Raji (cell line): ENCODE results near the gene HOXC6.

ENCODE experiments used
- POLR2A ChIP-seq: IDR thresholded peaks from 2 replicates; pipeline ENCODE4 v1.6.1; 2011; ENCODE audit warnings: low read depth, low read length, control low read depth; ENCODE audit not compliant: insufficient read depth

HOXC6 gene

DNA sequence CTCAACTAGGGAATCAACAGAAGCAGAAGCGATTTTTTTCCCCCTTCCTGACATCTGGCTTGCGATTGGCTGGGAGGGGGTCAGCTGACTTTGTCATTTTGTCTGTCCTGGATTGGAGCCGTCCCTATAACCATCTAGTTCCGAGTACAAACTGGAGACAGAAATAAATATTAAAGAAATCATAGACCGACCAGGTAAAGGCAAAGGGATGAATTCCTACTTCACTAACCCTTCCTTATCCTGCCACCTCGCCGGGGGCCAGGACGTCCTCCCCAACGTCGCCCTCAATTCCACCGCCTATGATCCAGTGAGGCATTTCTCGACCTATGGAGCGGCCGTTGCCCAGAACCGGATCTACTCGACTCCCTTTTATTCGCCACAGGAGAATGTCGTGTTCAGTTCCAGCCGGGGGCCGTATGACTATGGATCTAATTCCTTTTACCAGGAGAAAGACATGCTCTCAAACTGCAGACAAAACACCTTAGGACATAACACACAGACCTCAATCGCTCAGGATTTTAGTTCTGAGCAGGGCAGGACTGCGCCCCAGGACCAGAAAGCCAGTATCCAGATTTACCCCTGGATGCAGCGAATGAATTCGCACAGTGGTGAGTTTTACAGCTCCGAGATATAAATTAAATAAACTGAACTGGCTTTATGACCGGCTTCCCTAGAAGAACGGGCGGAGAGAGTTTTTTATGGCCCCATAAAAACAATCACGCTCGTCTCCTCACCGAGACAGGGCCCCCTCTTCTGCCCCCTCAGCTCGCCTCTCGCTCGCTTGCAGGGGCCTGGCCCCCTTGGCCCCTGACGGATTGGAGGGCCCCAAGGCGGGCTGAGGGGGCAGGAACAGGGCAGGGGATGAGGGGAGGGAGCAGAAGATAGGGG lies at the start of gene HOXC6:
HOXC6 (plus strand) TSS at position 127 of the 888 bp plus-strand sequence; CDS start at position 209, 82 bp downstream.
- TF ChIP-seq POLR2A: no peak

- no peak for TF ChIP-seq POLR2A
Measured at GRCh38 chr12:53978477-53979356, 49.5 kb upstream of the HOXC6 start.

DNA sequence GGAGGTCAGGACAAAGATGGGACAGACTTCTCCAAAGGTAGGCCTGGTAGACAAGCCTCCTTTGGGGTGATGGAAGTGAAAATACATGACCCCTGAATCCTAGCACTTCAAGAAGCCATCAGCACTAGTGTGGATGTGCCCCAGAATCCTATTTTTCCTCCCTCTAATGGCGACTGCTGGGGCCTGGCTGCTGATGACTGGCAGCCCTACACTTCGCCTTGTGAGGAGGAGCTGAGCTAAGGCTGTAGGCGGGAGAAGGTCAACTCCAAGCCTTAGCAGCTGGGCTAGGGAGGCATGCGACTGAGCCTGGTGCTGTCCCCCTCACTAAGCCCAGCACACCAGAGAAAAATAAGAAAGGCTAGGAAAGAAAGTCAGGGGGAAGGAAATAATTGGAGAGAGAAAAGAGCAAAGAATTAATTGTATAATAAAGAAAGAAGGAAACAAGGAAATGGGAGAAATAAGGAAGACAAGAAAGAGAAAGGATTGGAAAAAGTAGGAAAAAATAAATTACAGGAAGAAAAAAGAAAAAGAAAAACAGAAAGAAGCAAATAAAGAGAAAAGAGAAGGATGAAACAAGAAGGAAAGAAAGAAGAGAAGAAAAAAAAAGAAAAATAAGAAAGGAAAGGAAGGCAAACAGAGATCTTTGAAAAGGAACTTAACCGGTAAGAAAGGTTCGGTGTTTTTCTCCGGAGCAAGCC lies 48.0 kb upstream of the HOXC6 start:
- TF ChIP-seq POLR2A: no peak

- TF ChIP-seq POLR2A: no peak
Measured at GRCh38 chr12:53980802-53981496, 47.3 kb upstream of the HOXC6 start.

DNA sequence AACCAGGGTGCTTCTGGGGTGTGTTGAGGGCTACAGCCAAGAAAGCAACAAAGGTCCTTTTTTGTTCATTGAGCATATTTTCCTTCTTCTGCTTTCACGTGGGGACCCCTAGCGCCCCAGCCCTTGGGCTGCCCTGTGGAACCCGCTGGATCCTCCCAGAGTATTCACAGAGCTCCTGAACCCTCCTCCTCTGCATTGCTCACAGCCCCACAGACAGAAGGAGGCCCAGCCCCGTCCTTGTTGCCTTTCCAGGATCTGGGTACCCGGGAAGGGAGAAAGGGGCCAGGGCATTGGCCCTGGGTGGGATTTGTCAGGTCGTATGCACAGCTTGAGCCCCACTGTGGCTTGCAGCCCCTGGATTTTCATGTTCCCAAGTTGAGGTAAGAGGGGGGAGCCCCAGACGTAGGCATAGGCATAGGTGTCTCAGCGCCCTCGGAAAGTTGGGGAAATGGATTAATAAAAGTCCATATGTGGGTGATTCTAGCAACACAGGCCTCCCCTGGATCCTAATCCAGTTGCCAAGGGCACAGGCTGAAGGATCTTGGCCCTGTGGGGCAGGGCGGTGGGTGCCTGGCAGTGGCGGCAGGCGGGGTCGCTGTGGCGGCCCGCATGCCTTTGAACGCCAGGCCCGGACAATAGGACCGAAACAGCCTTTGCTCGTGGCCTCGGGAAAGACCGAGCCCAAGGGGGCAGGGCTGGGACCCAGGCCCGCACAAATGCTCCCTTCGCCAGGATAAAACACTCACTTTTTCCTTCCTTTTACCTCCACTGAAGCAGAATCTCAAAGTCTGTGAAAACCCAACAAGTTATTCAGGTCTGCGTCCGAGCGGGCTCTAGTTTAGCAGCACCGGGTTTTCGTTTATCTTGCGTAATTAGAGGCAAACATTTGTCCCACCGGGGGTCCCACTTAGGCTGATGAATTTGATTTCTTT lies 46.3 kb upstream of the HOXC6 start:
- TF ChIP-seq POLR2A: no peak

GRCh38 chr12:53982648-53983567 lies 45.3 kb upstream of the HOXC6 start:
- no peak for TF ChIP-seq POLR2A

DNA sequence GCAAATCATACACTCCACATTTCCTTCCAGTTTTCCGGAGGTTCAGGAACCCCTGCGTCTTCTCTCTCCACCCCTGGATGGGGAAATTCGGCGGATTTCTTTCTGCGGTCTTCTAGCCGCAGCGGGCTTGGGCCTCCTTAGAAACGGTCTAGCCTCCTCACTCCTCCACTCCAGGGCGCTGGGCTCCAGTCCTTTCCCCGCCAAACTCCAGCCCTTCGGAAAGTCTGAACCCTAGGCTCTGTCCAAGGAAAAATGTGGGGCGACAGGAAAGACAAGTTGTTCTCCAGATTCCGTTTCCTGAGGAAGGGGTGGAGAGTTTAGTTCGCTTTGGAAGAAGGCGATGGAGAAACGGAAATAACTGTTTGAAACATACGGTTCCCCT lies 44.7 kb upstream of the HOXC6 start:
- no peak for TF ChIP-seq POLR2A

DNA sequence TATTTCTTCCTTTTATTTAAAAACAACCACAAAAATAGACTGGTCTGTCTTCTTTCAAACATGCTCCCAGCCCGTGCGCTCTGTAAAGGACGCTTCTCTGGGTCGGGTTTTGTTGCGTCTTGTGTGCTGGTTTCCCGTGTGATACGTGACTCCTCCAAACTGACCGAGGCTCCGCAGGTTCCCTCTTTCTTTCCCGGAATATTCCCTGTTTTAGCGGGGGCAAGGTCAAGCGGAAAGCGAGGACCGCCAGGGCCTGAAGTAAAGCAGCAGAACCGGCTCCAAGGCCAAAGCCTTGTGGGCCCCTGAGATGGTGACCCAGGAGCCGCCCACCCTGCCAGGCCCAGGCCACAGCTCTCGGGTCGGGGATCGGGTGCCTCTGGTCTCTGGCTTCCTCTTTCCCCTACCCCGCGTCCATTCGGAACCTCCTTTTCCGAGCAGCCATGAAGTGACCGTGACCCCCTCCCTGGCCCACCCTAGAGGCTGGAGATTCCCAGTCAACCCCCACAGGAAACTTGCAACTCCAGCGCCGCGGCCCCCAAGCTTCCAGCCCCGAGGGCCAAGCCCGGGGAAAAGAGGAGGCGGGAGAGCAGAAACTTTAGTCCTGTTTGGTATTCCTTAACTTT lies 44.2 kb upstream of the HOXC6 start:
- no peak for TF ChIP-seq POLR2A

GRCh38 chr12:53984901-53985691 lies 43.1 kb upstream of the HOXC6 start, which contains the start of gene HOXC10:
HOXC10 (plus strand) TSS chr12:53985146; CDS start chr12:53985260, 114 bp downstream.
- TF ChIP-seq POLR2A: no peak

DNA sequence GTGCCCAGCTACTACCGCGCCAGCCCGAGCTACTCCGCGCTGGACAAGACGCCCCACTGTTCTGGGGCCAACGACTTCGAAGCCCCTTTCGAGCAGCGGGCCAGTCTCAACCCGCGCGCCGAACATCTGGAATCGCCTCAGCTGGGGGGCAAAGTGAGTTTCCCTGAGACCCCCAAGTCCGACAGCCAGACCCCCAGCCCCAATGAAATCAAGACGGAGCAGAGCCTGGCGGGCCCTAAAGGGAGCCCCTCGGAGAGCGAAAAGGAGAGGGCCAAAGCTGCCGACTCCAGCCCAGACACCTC lies 42.6 kb upstream of the HOXC6 start:
- TF ChIP-seq POLR2A: no peak

- TF ChIP-seq POLR2A: no peak
Measured at GRCh38 chr12:53985994-53986685, 42.1 kb upstream of the HOXC6 start.
